Measurements from ENCODE around the gene CNGA2. TPM values are rescaled to one million over a fixed set of nuclear protein-coding genes. Genes with fewer than 3 reads are reported as not detected.

CNGA2 gene
- total RNA-seq, 1 donor from 2014 or later: not detected

DNA sequence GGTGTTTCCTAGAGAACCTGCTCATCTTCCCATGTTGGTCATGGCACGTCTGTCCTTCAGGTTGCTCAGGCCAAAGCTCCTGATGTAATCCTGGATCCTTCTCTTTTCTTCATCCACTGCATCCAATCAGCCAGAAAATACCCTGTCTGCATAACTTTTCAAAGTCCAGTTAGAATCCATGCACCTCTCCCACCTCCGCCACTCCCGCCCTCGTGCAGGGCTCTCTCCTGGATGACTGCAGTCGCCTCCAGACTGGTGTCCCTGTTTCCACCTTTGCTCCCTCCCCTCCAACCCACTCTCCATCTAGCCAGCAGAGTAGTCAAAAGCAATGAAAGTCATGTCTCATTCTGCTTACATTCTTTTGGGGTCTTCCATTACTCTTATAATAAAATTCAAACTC lies 16.0 kb downstream of the CNGA2 start:
- peaks cover 13% of the 10 kb centered on the region for H3K4me1 ChIP-seq (ENCODE audit: insufficient read depth, low read length)
- no peak for TF ChIP-seq EZH2 (IDR thresholded peaks at IDR 0.05; ENCODE audit: insufficient read depth, low read length)
- TF ChIP-seq, protein P1, sequence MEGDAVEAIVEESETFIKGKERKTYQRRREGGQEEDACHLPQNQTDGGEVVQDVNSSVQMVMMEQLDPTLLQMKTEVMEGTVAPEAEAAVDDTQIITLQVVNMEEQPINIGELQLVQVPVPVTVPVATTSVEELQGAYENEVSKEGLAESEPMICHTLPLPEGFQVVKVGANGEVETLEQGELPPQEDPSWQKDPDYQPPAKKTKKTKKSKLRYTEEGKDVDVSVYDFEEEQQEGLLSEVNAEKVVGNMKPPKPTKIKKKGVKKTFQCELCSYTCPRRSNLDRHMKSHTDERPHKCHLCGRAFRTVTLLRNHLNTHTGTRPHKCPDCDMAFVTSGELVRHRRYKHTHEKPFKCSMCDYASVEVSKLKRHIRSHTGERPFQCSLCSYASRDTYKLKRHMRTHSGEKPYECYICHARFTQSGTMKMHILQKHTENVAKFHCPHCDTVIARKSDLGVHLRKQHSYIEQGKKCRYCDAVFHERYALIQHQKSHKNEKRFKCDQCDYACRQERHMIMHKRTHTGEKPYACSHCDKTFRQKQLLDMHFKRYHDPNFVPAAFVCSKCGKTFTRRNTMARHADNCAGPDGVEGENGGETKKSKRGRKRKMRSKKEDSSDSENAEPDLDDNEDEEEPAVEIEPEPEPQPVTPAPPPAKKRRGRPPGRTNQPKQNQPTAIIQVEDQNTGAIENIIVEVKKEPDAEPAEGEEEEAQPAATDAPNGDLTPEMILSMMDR (IDR thresholded peaks at IDR 0.05; ENCODE audit: insufficient read depth, low read depth, low read length): no peak
- Mint-ChIP-seq H3K4me3 (ENCODE audit: unreplicated experiment) (no peak overlapping the region), H3K27ac (ENCODE audit: unreplicated experiment) (no peak overlapping the region), H3K27me3 (ENCODE audit: low read depth, unreplicated experiment) (no peaks in the 10 kb centered on the region), H3K36me3 (ENCODE audit: low read depth, unreplicated experiment) (no peaks in the 10 kb centered on the region), H3K4me1 (ENCODE audit: low read depth, unreplicated experiment) (peaks cover 5% of the 10 kb centered on the region), H3K9me3 (ENCODE audit: unreplicated experiment) (no peaks in the 10 kb centered on the region)
- no peaks in the 10 kb centered on the region for H3K36me3 ChIP-seq (ENCODE audit: insufficient read depth, low read length)
- no peak for DNase-seq (ENCODE audit: low read depth)
- H4K20me1 ChIP-seq (ENCODE audit: insufficient read depth, low read length): no peaks in the 10 kb centered on the region
- H3K79me2 ChIP-seq (ENCODE audit: insufficient read depth, low read length): no peaks in the 10 kb centered on the region
- H3K27ac ChIP-seq (ENCODE audit: low read depth, low read length): no peak overlapping the region
- FAIRE-seq: peak; percentile 23
- no peak overlapping the region for H3K4me2 ChIP-seq (ENCODE audit: low read length)
- no peak overlapping the region for H3K4me3 ChIP-seq (ENCODE audit: insufficient read depth, low read depth, low read length)
- no peak overlapping the region for H2AFZ ChIP-seq (ENCODE audit: low read depth, low read length)
- H3K9ac ChIP-seq (ENCODE audit: low read length): no peak overlapping the region
- no peaks in the 10 kb centered on the region for H3K9me3 ChIP-seq (ENCODE audit: insufficient read depth, low read depth, low read length)
- H3K27me3 ChIP-seq (ENCODE audit: insufficient read depth, low read length): no peaks in the 10 kb centered on the region

DNA sequence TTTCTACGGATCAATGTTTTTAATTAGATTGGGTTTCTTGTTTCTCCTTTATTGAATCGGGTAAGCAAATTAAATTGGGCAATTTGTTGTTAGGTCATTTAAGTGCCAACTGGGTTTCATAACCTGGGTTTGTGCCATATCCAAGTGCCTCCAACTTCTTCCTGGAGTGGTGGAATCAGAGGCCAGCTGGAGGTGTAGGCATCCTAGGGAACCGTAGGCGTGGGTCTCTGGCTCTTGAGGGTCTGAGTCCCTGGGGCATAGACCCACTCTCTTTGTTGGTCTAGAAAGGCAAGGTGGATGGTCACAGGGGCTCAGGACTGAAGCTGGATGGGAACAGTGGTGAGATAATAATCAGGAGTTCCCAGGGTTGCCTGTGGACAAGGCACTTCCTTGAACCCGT lies 18.3 kb downstream of the CNGA2 start:
- Mint-ChIP-seq H3K4me1 (ENCODE audit: low read depth, unreplicated experiment) (peaks cover 5% of the 10 kb centered on the region), H3K27ac (ENCODE audit: unreplicated experiment) (no peak overlapping the region), H3K27me3 (ENCODE audit: low read depth, unreplicated experiment) (peaks cover 14% of the 10 kb centered on the region), H3K4me3 (ENCODE audit: unreplicated experiment) (no peak overlapping the region), H3K36me3 (ENCODE audit: low read depth, unreplicated experiment) (no peaks in the 10 kb centered on the region), H3K9me3 (ENCODE audit: unreplicated experiment) (no peaks in the 10 kb centered on the region)
- Histone ChIP-seq H3K27me3 (ENCODE audit: insufficient read depth, low read length) (no peaks in the 10 kb centered on the region), H3K36me3 (ENCODE audit: insufficient read depth, low read length) (no peaks in the 10 kb centered on the region), H2AFZ (ENCODE audit: low read depth, low read length) (no peak overlapping the region), H3K9me3 (ENCODE audit: insufficient read depth, low read depth, low read length) (no peaks in the 10 kb centered on the region), H3K4me2 (ENCODE audit: low read length) (no peak overlapping the region), H3K4me1 (ENCODE audit: insufficient read depth, low read length) (peaks cover 13% of the 10 kb centered on the region), H3K79me2 (ENCODE audit: insufficient read depth, low read length) (no peaks in the 10 kb centered on the region), H4K20me1 (ENCODE audit: insufficient read depth, low read length) (no peaks in the 10 kb centered on the region), H3K4me3 (ENCODE audit: insufficient read depth, low read depth, low read length) (no peak overlapping the region), H3K27ac (ENCODE audit: low read depth, low read length) (no peak overlapping the region), H3K9ac (ENCODE audit: low read length) (no peak overlapping the region)
- TF ChIP-seq, protein P1 (IDR thresholded peaks at IDR 0.05; ENCODE audit: insufficient read depth, low read depth, low read length): no peak
- no peak for TF ChIP-seq EZH2 (IDR thresholded peaks at IDR 0.05; ENCODE audit: insufficient read depth, low read length)
- DNase-seq (ENCODE audit: low read depth) (no peak), FAIRE-seq (peak; percentile 68)

DNA sequence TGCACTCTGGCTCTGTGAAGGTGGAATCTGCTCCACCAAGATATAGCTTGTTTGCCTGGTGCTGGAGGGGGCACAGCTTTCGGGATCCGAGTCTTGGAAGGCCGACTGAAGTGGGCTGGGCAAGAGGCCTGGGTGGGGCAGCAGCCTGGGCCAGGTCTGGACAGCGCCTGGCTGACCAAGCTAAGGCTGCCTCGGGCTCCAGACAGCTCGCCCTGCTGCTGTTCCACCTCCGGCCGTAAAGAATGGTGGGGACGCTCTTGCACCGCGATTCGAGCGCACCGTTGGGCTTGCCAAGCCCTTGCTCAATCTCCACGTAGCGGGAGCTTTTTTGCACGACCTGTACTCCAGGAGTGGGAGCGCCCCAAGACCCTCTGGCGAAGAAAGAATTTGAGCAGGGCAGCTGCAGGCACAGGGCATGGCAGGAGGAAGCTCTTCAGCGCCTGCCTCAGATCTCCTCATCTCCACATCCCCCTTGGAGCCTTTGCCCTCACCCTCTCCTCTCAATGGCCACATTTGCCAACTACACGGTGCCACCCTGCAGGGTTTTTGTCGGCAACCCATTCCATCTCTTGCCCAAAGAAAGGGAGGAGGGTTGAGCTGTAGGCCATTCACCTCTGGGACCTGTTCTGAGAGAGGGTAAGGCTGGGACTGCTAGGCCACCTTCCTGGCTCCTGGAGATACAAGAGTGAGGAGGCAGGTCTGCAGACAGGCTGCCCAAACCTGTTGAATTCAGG lies 18.9 kb downstream of the CNGA2 start:
- Histone ChIP-seq H3K9ac (ENCODE audit: low read length) (no peak overlapping the region), H3K4me1 (ENCODE audit: insufficient read depth, low read length) (peaks cover 13% of the 10 kb centered on the region), H3K4me2 (ENCODE audit: low read length) (peak overlapping the region; percentile 73), H3K9me3 (ENCODE audit: insufficient read depth, low read depth, low read length) (no peaks in the 10 kb centered on the region), H2AFZ (ENCODE audit: low read depth, low read length) (peak overlapping the region; percentile 58), H3K36me3 (ENCODE audit: insufficient read depth, low read length) (no peaks in the 10 kb centered on the region), H3K79me2 (ENCODE audit: insufficient read depth, low read length) (no peaks in the 10 kb centered on the region), H4K20me1 (ENCODE audit: insufficient read depth, low read length) (no peaks in the 10 kb centered on the region), H3K27ac (ENCODE audit: low read depth, low read length) (no peak overlapping the region), H3K27me3 (ENCODE audit: insufficient read depth, low read length) (no peaks in the 10 kb centered on the region), H3K4me3 (ENCODE audit: insufficient read depth, low read depth, low read length) (no peak overlapping the region)
- peaks cover 5% of the 10 kb centered on the region for H3K4me1 Mint-ChIP-seq (ENCODE audit: low read depth, unreplicated experiment)
- FAIRE-seq (peak; percentile 80), DNase-seq (ENCODE audit: low read depth) (peak; percentile 36)
- H3K27me3 Mint-ChIP-seq (ENCODE audit: low read depth, unreplicated experiment): peaks cover 18% of the 10 kb centered on the region
- TF ChIP-seq EZH2 (IDR thresholded peaks at IDR 0.05; ENCODE audit: insufficient read depth, low read length): no peak
- TF ChIP-seq, protein P1 (IDR thresholded peaks at IDR 0.05; ENCODE audit: insufficient read depth, low read depth, low read length): peak; percentile 71
- no peak overlapping the region for H3K27ac Mint-ChIP-seq (ENCODE audit: unreplicated experiment)
- H3K36me3 Mint-ChIP-seq (ENCODE audit: low read depth, unreplicated experiment): no peaks in the 10 kb centered on the region
- no peak overlapping the region for H3K4me3 Mint-ChIP-seq (ENCODE audit: unreplicated experiment)
- no peaks in the 10 kb centered on the region for H3K9me3 Mint-ChIP-seq (ENCODE audit: unreplicated experiment)

Data from astrocyte (in vitro differentiated cells and primary cell).